ENCODE measurements around the gene MZT2A.
"Not testable (repeated sequence)": the region's sequence is repeated elsewhere in the genome, so short reads cannot be mapped to it uniquely, and the experiment has no call there.

DNA sequence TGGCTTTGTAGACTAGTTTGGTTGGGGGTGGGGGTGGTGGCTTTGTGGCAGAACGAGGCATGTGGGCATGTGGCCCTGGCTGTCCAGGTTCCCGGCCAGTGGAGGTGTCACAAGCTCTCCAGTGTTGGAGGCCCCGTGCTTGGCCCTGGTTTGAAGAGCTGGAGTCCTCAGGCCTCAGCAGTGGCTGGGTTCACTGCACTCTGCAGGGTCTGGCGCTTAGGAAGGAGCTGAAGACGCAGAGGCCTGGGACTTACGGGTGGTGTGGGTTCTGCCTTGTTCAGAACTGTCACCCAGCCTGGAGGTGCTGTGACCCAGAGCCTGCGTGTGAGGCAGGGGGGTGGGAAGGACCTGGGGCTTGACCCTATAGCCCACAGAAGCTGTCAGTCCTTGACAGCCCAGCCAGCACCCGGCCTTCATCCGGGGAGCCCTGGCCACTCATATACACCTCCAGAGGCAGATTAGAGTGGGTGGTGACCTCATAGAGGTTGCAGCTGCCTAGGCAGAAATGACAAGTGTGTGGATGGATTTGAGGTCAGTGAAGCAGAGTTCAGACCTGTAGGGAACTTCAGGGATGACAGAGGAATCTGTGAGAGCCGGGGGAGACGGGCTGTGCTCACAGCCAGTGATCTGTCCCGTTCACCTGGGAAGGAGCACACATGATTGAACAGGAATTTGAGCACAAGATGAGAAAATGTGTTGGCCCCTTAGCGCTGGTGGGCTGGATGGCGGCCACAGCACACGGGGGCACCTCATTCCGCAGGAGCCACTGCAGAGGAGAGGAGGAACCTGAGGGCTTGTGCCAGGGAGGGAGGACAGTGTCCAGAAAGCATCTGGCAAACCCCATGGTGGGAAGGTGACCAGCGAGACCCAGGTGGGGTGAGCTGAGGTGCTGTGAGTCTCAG lies 20.0 kb upstream of the MZT2A start:
- not testable (repeated sequence) for TF ChIP-seq CTCF (conservative IDR thresholded peaks at IDR 0.05 in 1 of 2, IDR thresholded peaks at IDR 0.05 in 1 of 2; ENCODE audit: low read depth in 1 of 2, low read length in 2 of 2); EZH2 (IDR thresholded peaks at IDR 0.05; ENCODE audit: low read length, missing control alignments)
